ENCODE results near the gene PRAME.
"Not testable (repeated sequence)": the region's sequence is repeated elsewhere in the genome, so short reads cannot be mapped to it uniquely, and the experiment has no call there.

PRAME gene

GRCh38 chr22:22548910-22549309, 10.2 kb downstream of the PRAME start:
- H3K9me3 Mint-ChIP-seq = no peaks in the 10 kb centered on the region

GRCh38 chr22:22548317-22548716, 10.7 kb downstream of the PRAME start:
- ATAC-seq (replicated peaks) = no peak
- H3K4me3 Mint-ChIP-seq = no peak overlapping the region
- no peak for DNase-seq
- no peaks in the 10 kb centered on the region for H3K36me3 Mint-ChIP-seq
- no peaks in the 10 kb centered on the region for H3K27me3 Mint-ChIP-seq
- H3K9me3 Mint-ChIP-seq = no peaks in the 10 kb centered on the region
- peaks cover 15 to 16% of the 10 kb centered on the region in 2 donors for H3K4me1 Mint-ChIP-seq
- no peak overlapping the region for H3K27ac Mint-ChIP-seq

More at GRCh38 chr22:22548910-22549309, 10.2 kb downstream of the PRAME start:
- Mint-ChIP-seq H3K27me3 (no peaks in the 10 kb centered on the region), H3K4me3 (no peak overlapping the region), H3K36me3 (no peaks in the 10 kb centered on the region), H3K4me1 (peaks cover 17% of the 10 kb centered on the region in 2 donors), H3K27ac (no peak overlapping the region)
- ATAC-seq (replicated peaks) (no peak), DNase-seq (no peak)

GRCh38 chr22:22547692-22548300, 11.3 kb downstream of the PRAME start:
- Mint-ChIP-seq H3K27me3 (no peaks in the 10 kb centered on the region), H3K9me3 (no peaks in the 10 kb centered on the region), H3K4me1 (peaks cover 9 to 11% of the 10 kb centered on the region in 2 donors), H3K4me3 (no peak overlapping the region), H3K27ac (no peak overlapping the region), H3K36me3 (no peaks in the 10 kb centered on the region)
- ATAC-seq (replicated peaks) (no peak), DNase-seq (no peak)

GRCh38 chr22:22547226-22547625, 11.8 kb downstream of the PRAME start:
- H3K9me3 Mint-ChIP-seq = no peaks in the 10 kb centered on the region
- DNase-seq = no peak
- H3K27ac Mint-ChIP-seq = no peak overlapping the region
- no peaks in the 10 kb centered on the region for H3K36me3 Mint-ChIP-seq
- H3K27me3 Mint-ChIP-seq = peaks cover 0 to 5% of the 10 kb centered on the region in 2 donors
- H3K4me1 Mint-ChIP-seq = peaks cover 6 to 9% of the 10 kb centered on the region in 2 donors
- H3K4me3 Mint-ChIP-seq = no peak overlapping the region
- no peak for ATAC-seq (replicated peaks)

- Mint-ChIP-seq H3K27ac (no peak overlapping the region), H3K4me1 (peaks cover 6 to 9% of the 10 kb centered on the region in 2 donors), H3K4me3 (no peak overlapping the region), H3K27me3 (peaks cover 0 to 5% of the 10 kb centered on the region in 2 donors), H3K36me3 (no peaks in the 10 kb centered on the region), H3K9me3 (no peaks in the 10 kb centered on the region)
- ATAC-seq (replicated peaks) (no peak), DNase-seq (no peak)
Observed at GRCh38 chr22:22546490-22546889, 12.6 kb downstream of the PRAME start.

GRCh38 chr22:22545084-22545483, 14.0 kb downstream of the PRAME start:
- Mint-ChIP-seq H3K4me3 (no peak overlapping the region), H3K27me3 (peaks cover 0 to 5% of the 10 kb centered on the region in 2 donors), H3K36me3 (no peaks in the 10 kb centered on the region), H3K4me1 (peaks cover 6 to 9% of the 10 kb centered on the region in 2 donors), H3K27ac (no peak overlapping the region), H3K9me3 (no peaks in the 10 kb centered on the region)
- ATAC-seq (replicated peaks) = no peak
- DNase-seq = no peak

GRCh38 chr22:22538226-22538989, 20.7 kb downstream of the PRAME start:
- H3K4me3 Mint-ChIP-seq = no peak overlapping the region
- H3K4me1 Mint-ChIP-seq = no peaks in the 10 kb centered on the region
- no peak overlapping the region for H3K27ac Mint-ChIP-seq
- ATAC-seq (replicated peaks) (no peak), DNase-seq (no peak)
- H3K27me3 Mint-ChIP-seq = peaks cover 0 to 5% of the 10 kb centered on the region in 2 donors
- no peaks in the 10 kb centered on the region for H3K9me3 Mint-ChIP-seq
- no peaks in the 10 kb centered on the region for H3K36me3 Mint-ChIP-seq

GRCh38 chr22:22536916-22537315, 22.1 kb downstream of the PRAME start:
- Mint-ChIP-seq H3K27ac (no peak overlapping the region), H3K9me3 (no peaks in the 10 kb centered on the region), H3K4me1 (no peaks in the 10 kb centered on the region), H3K36me3 (no peaks in the 10 kb centered on the region), H3K27me3 (no peaks in the 10 kb centered on the region), H3K4me3 (no peak overlapping the region)
- DNase-seq = no peak
- no peak for ATAC-seq (replicated peaks)

- Mint-ChIP-seq H3K36me3 (no peaks in the 10 kb centered on the region), H3K27me3 (no peaks in the 10 kb centered on the region), H3K27ac (no peak overlapping the region), H3K4me3 (no peak overlapping the region), H3K9me3 (no peaks in the 10 kb centered on the region), H3K4me1 (no peaks in the 10 kb centered on the region)
- ATAC-seq (replicated peaks) (no peak), DNase-seq (no peak)
Observed at GRCh38 chr22:22536515-22536914, 22.6 kb downstream of the PRAME start.

- H3K36me3 Mint-ChIP-seq = no peaks in the 10 kb centered on the region
- no peak overlapping the region for H3K27ac Mint-ChIP-seq
- H3K27me3 Mint-ChIP-seq = no peaks in the 10 kb centered on the region
- ATAC-seq (replicated peaks) = no peak
- no peaks in the 10 kb centered on the region for H3K4me1 Mint-ChIP-seq
- no peak overlapping the region for H3K4me3 Mint-ChIP-seq
- no peak for DNase-seq
- H3K9me3 Mint-ChIP-seq = no peaks in the 10 kb centered on the region
Observed at GRCh38 chr22:22535662-22536061, 23.4 kb downstream of the PRAME start.

- H3K4me1 Mint-ChIP-seq = no peaks in the 10 kb centered on the region
- no peak for ATAC-seq (replicated peaks)
- no peaks in the 10 kb centered on the region for H3K9me3 Mint-ChIP-seq
- no peaks in the 10 kb centered on the region for H3K27me3 Mint-ChIP-seq
- H3K27ac Mint-ChIP-seq = no peak overlapping the region
- H3K4me3 Mint-ChIP-seq = no peak overlapping the region
- no peaks in the 10 kb centered on the region for H3K36me3 Mint-ChIP-seq
- DNase-seq = no peak
Observed at GRCh38 chr22:22534604-22535415, 24.3 kb downstream of the PRAME start.

- Mint-ChIP-seq H3K27me3 (no peaks in the 10 kb centered on the region), H3K36me3 (no peaks in the 10 kb centered on the region), H3K27ac (no peak overlapping the region), H3K4me3 (no peak overlapping the region), H3K9me3 (no peaks in the 10 kb centered on the region), H3K4me1 (no peaks in the 10 kb centered on the region)
- ATAC-seq (replicated peaks) (no peak), DNase-seq (no peak)
Observed at GRCh38 chr22:22533863-22534262, 25.2 kb downstream of the PRAME start.

GRCh38 chr22:22533417-22533816, 25.6 kb downstream of the PRAME start:
- Mint-ChIP-seq H3K4me3 (no peak overlapping the region), H3K36me3 (peaks cover 0 to 2% of the 10 kb centered on the region in 2 donors), H3K27ac (no peak overlapping the region), H3K4me1 (no peaks in the 10 kb centered on the region), H3K27me3 (no peaks in the 10 kb centered on the region), H3K9me3 (peaks cover 0 to 2% of the 10 kb centered on the region in 2 donors)
- ATAC-seq (replicated peaks) = no peak
- no peak for DNase-seq

GRCh38 chr22:22532547-22533071, 26.5 kb downstream of the PRAME start:
- H3K27ac Mint-ChIP-seq; H3K4me3 Mint-ChIP-seq; H3K4me1 Mint-ChIP-seq; ATAC-seq (replicated peaks); H3K36me3 Mint-ChIP-seq; H3K27me3 Mint-ChIP-seq; DNase-seq; H3K9me3 Mint-ChIP-seq: not testable (repeated sequence)
